Psoas muscle (tissue), 8 donors: Measurements from ENCODE around the gene ADAMTS1. TPM values are rescaled to one million over a fixed set of nuclear protein-coding genes. Genes with fewer than 3 reads are reported as not detected.

Source experiments
- ATAC-seq, 4 donors: fragments of 200-7000 bp; cut with Tn5 transposase; one replicate each; pipeline ENCODE4 v1.9.1; 2020; ENCODE audit warnings: moderate library complexity in 3 of 4, mild to moderate bottlenecking in 2 of 4
- DNase-seq, 2 donors: peaks; one replicate each; pipeline ENCODE4 v3.0.0-alpha.2; 2020
- H3K27ac ChIP-seq: fragments of 200-600 bp; one replicate; pipeline ENCODE4 v1.8.0; 2022
- H3K27me3 ChIP-seq, 3 donors: fragments of 200-600 bp in 1 of 3; one replicate each; pipeline versions ENCODE4 v1.6.1 to v1.8.0; 2013 to 2022; ENCODE audit warnings: low read length in 2 of 3, mild to moderate bottlenecking in 2 of 3, moderate library complexity in 1 of 3; ENCODE audit not compliant: insufficient read depth in 3 of 3
- H3K36me3 ChIP-seq, 2 donors: fragments of 200-600 bp in 1 of 2; one replicate each; pipeline versions ENCODE4 v1.6.1 to v1.8.0; 2013 to 2022; ENCODE audit warnings: low read depth in 1 of 2, mild to moderate bottlenecking in 1 of 2, moderate library complexity in 1 of 2; ENCODE audit not compliant: insufficient read depth in 1 of 2
- H3K4me1 ChIP-seq: fragments of 200-600 bp; one replicate; pipeline ENCODE4 v1.8.0; 2022
- H3K4me3 ChIP-seq: fragments of 200-600 bp; one replicate; pipeline ENCODE4 v1.8.0; 2022; ENCODE audit warnings: mild to moderate bottlenecking
- H3K9me3 ChIP-seq: fragments of 200-600 bp; one replicate; pipeline ENCODE4 v1.8.0; 2022
- CTCF ChIP-seq: fragments of 200-600 bp; IDR thresholded peaks from one replicate; pipeline ENCODE4 v1.8.0; 2022; ENCODE audit warnings: antibody characterized with exemption
- WGBS, 3 donors: extraction: QIAGEN DNeasy Blood & Tissue Kit; methylation state at CpG; one replicate each; pipeline versions ENCODE4 v1.1.6 to v1.1.7; 2013; 5-methylcytosine and 5-hydroxymethylcytosine counted together
- intact Hi-C, 2 donors: fragments of 100-400 bp; cut with DNase I; formaldehyde crosslinking; loops; one replicate each; pipeline versions ENCODE4 v1.11.0 to v1.14.2; 2022
- polyA plus RNA-seq, 3 donors: library from polyadenylated mRNA; stranded (reverse); fragments of 200-250 nt; gene quantifications; one replicate each; pipeline ENCODE4 v1.2.3, GENCODE V29; 2013
- total RNA-seq, 4 donors: library from RNA; stranded (reverse); fragmentation: NEBNext Ultra II Directional in 2 of 4; extraction: Animal tissue kit (Norgen Biotek cat#: 25700) in 2 of 4; gene quantifications; one replicate each; pipeline versions ENCODE4 v1.2.1 to v1.2.4, GENCODE V29; 2021 to 2023
- donor health status: healthy with polysubstance abuse.
- donor health status: DM: no; HTN: no; CAD: no; lungs with moderate emphysema.
- donor health status: Bipolar disorder and iron deficiency.
- donor health status: healthy.
- donor health status: DM: yes; HTN: yes; CAD: no.
- donor health status: DM: no; HTN: no; CAD: no.
- donor health status: DM: no; HTN: no; CAD: no.
- donor health status: DM: yes; HTN: yes; CAD: no.

The ADAMTS1 gene
- total and polyA plus RNA-seq, 7 donors, result 12.2 to 70.3 (median 32.0) TPM

- TF ChIP-seq CTCF, result no peak
- intact Hi-C loops, result no loop called here
- H3K4me1 ChIP-seq, result no peaks in the 10 kb centered on the region
- no peaks in the 10 kb centered on the region for H3K27me3 ChIP-seq
- DNase-seq (no peak), ATAC-seq (no peak)
- no peaks in the 10 kb centered on the region for H3K9me3 ChIP-seq
- 80 to 92% (median 85%) methylated on average over 5 of the region's 5 CpGs for WGBS, 3 donors
- H3K27ac ChIP-seq, result peak overlapping the region; percentile 32
- H3K36me3 ChIP-seq, result no peaks in the 10 kb centered on the region
- no peak overlapping the region for H3K4me3 ChIP-seq
These were observed 50.4 kb downstream of the ADAMTS1 start for GRCh38 chr21:26794597-26795411.

GRCh38 chr21:26790296-26790695 lies 54.9 kb downstream of the ADAMTS1 start:
- ATAC-seq, result no peak
- TF ChIP-seq CTCF, result no peak
- H3K4me3 ChIP-seq, result no peak overlapping the region
- no peaks in the 10 kb centered on the region for H3K9me3 ChIP-seq
- H3K4me1 ChIP-seq, result no peaks in the 10 kb centered on the region
- no peaks in the 10 kb centered on the region for H3K36me3 ChIP-seq
- intact Hi-C loops, result no loop called here
- H3K27ac ChIP-seq, result no peak overlapping the region
- H3K27me3 ChIP-seq, result no peaks in the 10 kb centered on the region
- no peak for DNase-seq

DNA sequence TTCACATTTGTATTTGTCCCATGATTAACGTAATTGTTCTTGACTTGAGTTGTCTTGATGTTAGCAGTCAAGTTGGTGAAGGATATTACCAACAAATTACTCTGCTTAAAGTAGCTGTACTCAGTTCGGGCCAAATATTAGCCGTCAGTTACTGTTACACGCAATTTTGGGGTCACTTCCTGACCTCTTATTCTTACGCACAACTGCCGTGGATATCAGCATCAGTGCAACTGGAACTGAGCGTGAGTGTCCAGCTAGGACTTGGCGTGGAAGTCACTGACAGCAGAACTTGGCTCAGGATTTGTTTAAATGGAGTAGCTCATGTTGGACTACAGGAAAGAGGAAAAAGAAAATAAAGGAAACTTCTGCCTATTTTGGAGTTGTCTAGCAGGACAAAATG lies 56.4 kb downstream of the ADAMTS1 start:
- intact Hi-C loops, result no loop called here
- Histone ChIP-seq H3K27ac (no peak overlapping the region), H3K4me1 (no peaks in the 10 kb centered on the region), H3K9me3 (no peaks in the 10 kb centered on the region), H3K36me3 (no peaks in the 10 kb centered on the region), H3K4me3 (no peak overlapping the region), H3K27me3 (no peaks in the 10 kb centered on the region)
- TF ChIP-seq CTCF, result no peak
- DNase-seq (peak in 1 of 2 donors; percentile 28), ATAC-seq (no peak)
- 56 to 70% (median 66%) methylated on average over 8 of the region's 8 CpGs for WGBS, 3 donors

Other genes starting within 250 kb of the ADAMTS1 start
- gene ADAMTS5, start 121.7 kb upstream of the ADAMTS1 start, total RNA-seq, result 1 to 10 TPM; 2.5 to 4.3 (median 2.9) TPM
- gene ADAMTS5, start 121.7 kb upstream of the ADAMTS1 start, polyA plus RNA-seq, result 1 to 10 TPM in 2 of 3 donors, under 1 TPM in 1; 0.60 to 1.8 (median 1.0) TPM